Measurements from ENCODE around the gene DCLK1.
"Not testable (repeated sequence)": the region's sequence is repeated elsewhere in the genome, so short reads cannot be mapped to it uniquely, and the experiment has no call there.

DNA sequence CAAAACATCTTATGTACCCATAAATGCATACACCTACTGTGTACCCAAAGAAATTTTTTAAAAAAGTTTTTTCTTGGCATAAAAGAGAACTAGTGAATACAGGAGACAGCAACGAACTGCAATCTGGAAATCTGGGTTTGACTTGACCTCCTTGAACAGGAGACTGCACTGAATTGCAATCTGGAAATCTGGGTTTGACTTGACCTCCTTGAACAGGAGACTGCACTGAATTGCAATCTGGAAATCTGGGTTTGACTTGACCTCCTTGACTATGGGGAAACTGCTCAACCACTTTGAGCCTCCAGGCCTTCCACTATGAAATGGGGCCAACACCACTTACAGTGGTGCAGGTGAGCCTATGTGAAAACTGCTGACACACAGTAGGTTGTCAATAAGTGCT lies 147.5 kb downstream of the DCLK1 start:
- TF ChIP-seq, protein P1, sequence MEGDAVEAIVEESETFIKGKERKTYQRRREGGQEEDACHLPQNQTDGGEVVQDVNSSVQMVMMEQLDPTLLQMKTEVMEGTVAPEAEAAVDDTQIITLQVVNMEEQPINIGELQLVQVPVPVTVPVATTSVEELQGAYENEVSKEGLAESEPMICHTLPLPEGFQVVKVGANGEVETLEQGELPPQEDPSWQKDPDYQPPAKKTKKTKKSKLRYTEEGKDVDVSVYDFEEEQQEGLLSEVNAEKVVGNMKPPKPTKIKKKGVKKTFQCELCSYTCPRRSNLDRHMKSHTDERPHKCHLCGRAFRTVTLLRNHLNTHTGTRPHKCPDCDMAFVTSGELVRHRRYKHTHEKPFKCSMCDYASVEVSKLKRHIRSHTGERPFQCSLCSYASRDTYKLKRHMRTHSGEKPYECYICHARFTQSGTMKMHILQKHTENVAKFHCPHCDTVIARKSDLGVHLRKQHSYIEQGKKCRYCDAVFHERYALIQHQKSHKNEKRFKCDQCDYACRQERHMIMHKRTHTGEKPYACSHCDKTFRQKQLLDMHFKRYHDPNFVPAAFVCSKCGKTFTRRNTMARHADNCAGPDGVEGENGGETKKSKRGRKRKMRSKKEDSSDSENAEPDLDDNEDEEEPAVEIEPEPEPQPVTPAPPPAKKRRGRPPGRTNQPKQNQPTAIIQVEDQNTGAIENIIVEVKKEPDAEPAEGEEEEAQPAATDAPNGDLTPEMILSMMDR (IDR thresholded peaks at IDR 0.05): not testable (repeated sequence)
- not testable (repeated sequence) for TF ChIP-seq POLR2A (IDR thresholded peaks at IDR 0.05)

All from body of pancreas (tissue), 4 donors.